ENCODE results near the gene WNT9B. TPM values are rescaled to one million over a fixed set of nuclear protein-coding genes. Genes with fewer than 3 reads are reported as not detected.

WNT9B gene
- total and polyA plus RNA-seq, 7 experiments from 2014 or later: not detected

- POLR2A ChIA-PET: no interaction called here
- Mint-ChIP-seq H3K4me1 (peaks cover 0 to 8% (median 0%) of the 10 kb centered on the region in 7 donors), H3K36me3 (peaks cover 0 to 6% (median 0%) of the 10 kb centered on the region in 5 donors), H3K27ac (no peak overlapping the region), H3K27me3 (peaks cover 46 to 57% (median 52%) of the 10 kb centered on the region in 5 donors), H3K9me3 (peaks cover 0 to 3% (median 0%) of the 10 kb centered on the region in 11 donors), H3K4me3 (no peak overlapping the region)
- no peak for DNase-seq
- no peak overlapping the region for H3K27ac ChIP-seq (ENCODE audit: low read depth, low read length)
- H3K9me3 ChIP-seq (ENCODE audit: control insufficient read depth in 2 of 3, low read length in 3 of 3): no peaks in the 10 kb centered on the region
- CTCF ChIA-PET: no interaction called here
- intact Hi-C loops (cut with micrococcal nuclease): no loop called here
- ATAC-seq: no peak
- no peaks in the 10 kb centered on the region for H3K36me3 ChIP-seq (ENCODE audit: control insufficient read depth in 2 of 3, insufficient read depth in 3 of 3, low read length in 3 of 3)
- H3K4me3 ChIP-seq (ENCODE audit: low read length): no peak overlapping the region
- H3K27me3 ChIP-seq (ENCODE audit: control insufficient read depth in 2 of 2, insufficient read depth in 2 of 2, low read length in 2 of 2): peaks cover 10 to 27% of the 10 kb centered on the region in 2 donors
- H3K4me1 ChIP-seq (ENCODE audit: control insufficient read depth in 2 of 2, insufficient read depth in 2 of 2, low read length in 2 of 2): no peaks in the 10 kb centered on the region
Measured at GRCh38 chr17:46811978-46812583, 39.3 kb upstream of the WNT9B start.

GRCh38 chr17:46812624-46813318 lies 38.6 kb upstream of the WNT9B start:
- no peak for ATAC-seq
- H3K27me3 Mint-ChIP-seq: peaks cover 52 to 60% (median 59%) of the 10 kb centered on the region in 5 donors
- Histone ChIP-seq H3K27ac (ENCODE audit: low read depth, low read length) (no peak overlapping the region), H3K27me3 (ENCODE audit: control insufficient read depth in 2 of 2, insufficient read depth in 2 of 2, low read length in 2 of 2) (peaks cover 16 to 34% of the 10 kb centered on the region in 2 donors), H3K9me3 (ENCODE audit: control insufficient read depth in 2 of 3, low read length in 3 of 3) (no peaks in the 10 kb centered on the region), H3K4me3 (ENCODE audit: low read length) (no peak overlapping the region), H3K4me1 (ENCODE audit: control insufficient read depth in 2 of 2, insufficient read depth in 2 of 2, low read length in 2 of 2) (peaks cover 0 to 3% of the 10 kb centered on the region in 2 donors), H3K36me3 (ENCODE audit: control insufficient read depth in 2 of 3, insufficient read depth in 3 of 3, low read length in 3 of 3) (no peaks in the 10 kb centered on the region)
- ChIA-PET POLR2A (no interaction called here), CTCF (no interaction called here)
- H3K36me3 Mint-ChIP-seq: peaks cover 0 to 6% (median 0%) of the 10 kb centered on the region in 5 donors
- H3K9me3 Mint-ChIP-seq: peaks cover 0 to 3% (median 0%) of the 10 kb centered on the region in 11 donors
- intact Hi-C loops (cut with micrococcal nuclease): no loop called here
- peaks cover 0 to 13% (median 3%) of the 10 kb centered on the region in 7 donors for H3K4me1 Mint-ChIP-seq
- H3K27ac Mint-ChIP-seq: no peak overlapping the region
- H3K4me3 Mint-ChIP-seq: no peak overlapping the region
- no peak for DNase-seq

GRCh38 chr17:46813920-46814319 lies 37.5 kb upstream of the WNT9B start:
- H3K36me3 Mint-ChIP-seq: peaks cover 0 to 6% (median 0%) of the 10 kb centered on the region in 5 donors
- intact Hi-C loops (cut with micrococcal nuclease): no loop called here

DNA sequence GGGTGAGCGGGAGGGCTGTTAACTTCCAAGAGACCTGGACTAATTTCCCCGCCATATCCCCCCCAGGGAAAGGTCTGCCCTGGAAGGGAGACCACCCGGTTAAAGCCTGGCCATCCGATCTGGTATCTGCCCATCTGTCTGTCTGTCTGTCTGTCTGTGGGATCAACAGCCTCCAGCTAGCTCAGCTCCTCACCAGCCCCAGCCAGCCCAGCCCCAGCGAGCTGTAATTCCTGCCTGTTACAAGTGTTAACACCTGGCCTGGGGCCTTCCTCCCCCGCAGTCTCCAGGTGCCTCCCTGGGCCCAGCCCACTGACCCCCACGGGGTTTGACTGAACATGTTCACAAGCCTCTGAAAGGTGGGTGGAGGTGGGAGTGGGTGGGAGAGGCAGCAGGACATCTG lies 36.9 kb upstream of the WNT9B start:
- DNase-seq (no peak), ATAC-seq (no peak)
- Mint-ChIP-seq H3K4me1 (peaks cover 0 to 21% (median 13%) of the 10 kb centered on the region in 7 donors), H3K27me3 (peaks cover 56 to 73% (median 68%) of the 10 kb centered on the region in 5 donors), H3K36me3 (peaks cover 0 to 6% (median 0%) of the 10 kb centered on the region in 5 donors), H3K4me3 (no peak overlapping the region), H3K9me3 (peaks cover 0 to 2% (median 0%) of the 10 kb centered on the region in 11 donors), H3K27ac (no peak overlapping the region)
- ChIA-PET POLR2A (no interaction called here), CTCF (no interaction called here)
- H3K4me1 ChIP-seq (ENCODE audit: control insufficient read depth in 2 of 2, insufficient read depth in 2 of 2, low read length in 2 of 2): peaks cover 7 to 12% of the 10 kb centered on the region in 2 donors
- H3K4me3 ChIP-seq (ENCODE audit: low read length): no peak overlapping the region
- H3K9me3 ChIP-seq (ENCODE audit: control insufficient read depth in 2 of 3, low read length in 3 of 3): no peaks in the 10 kb centered on the region
- peaks cover 16 to 44% of the 10 kb centered on the region in 2 donors for H3K27me3 ChIP-seq (ENCODE audit: control insufficient read depth in 2 of 2, insufficient read depth in 2 of 2, low read length in 2 of 2)
- intact Hi-C loops (cut with micrococcal nuclease): no loop called here
- H3K27ac ChIP-seq (ENCODE audit: low read depth, low read length): no peak overlapping the region
- H3K36me3 ChIP-seq (ENCODE audit: control insufficient read depth in 2 of 3, insufficient read depth in 3 of 3, low read length in 3 of 3): no peaks in the 10 kb centered on the region

More at GRCh38 chr17:46813920-46814319, 37.5 kb upstream of the WNT9B start:
- H3K4me1 ChIP-seq (ENCODE audit: control insufficient read depth in 2 of 2, insufficient read depth in 2 of 2, low read length in 2 of 2): peaks cover 2 to 7% of the 10 kb centered on the region in 2 donors
- ATAC-seq: no peak
- peaks cover 56 to 69% (median 67%) of the 10 kb centered on the region in 5 donors for H3K27me3 Mint-ChIP-seq
- H3K4me1 Mint-ChIP-seq: peaks cover 0 to 21% (median 9%) of the 10 kb centered on the region in 7 donors
- peaks cover 16 to 40% of the 10 kb centered on the region in 2 donors for H3K27me3 ChIP-seq (ENCODE audit: control insufficient read depth in 2 of 2, insufficient read depth in 2 of 2, low read length in 2 of 2)
- H3K27ac Mint-ChIP-seq: no peak overlapping the region
- no peak overlapping the region for H3K4me3 ChIP-seq (ENCODE audit: low read length)
- H3K9me3 Mint-ChIP-seq: peaks cover 0 to 3% (median 0%) of the 10 kb centered on the region in 11 donors
- H3K9me3 ChIP-seq (ENCODE audit: control insufficient read depth in 2 of 3, low read length in 3 of 3): no peaks in the 10 kb centered on the region
- POLR2A ChIA-PET: no interaction called here
- no peak overlapping the region for H3K27ac ChIP-seq (ENCODE audit: low read depth, low read length)
- CTCF ChIA-PET: no interaction called here
- DNase-seq: no peak
- H3K4me3 Mint-ChIP-seq: no peak overlapping the region
- no peaks in the 10 kb centered on the region for H3K36me3 ChIP-seq (ENCODE audit: control insufficient read depth in 2 of 3, insufficient read depth in 3 of 3, low read length in 3 of 3)

GRCh38 chr17:46815474-46816353 lies 35.7 kb upstream of the WNT9B start:
- Mint-ChIP-seq H3K9me3 (peaks cover 0 to 2% (median 0%) of the 10 kb centered on the region in 11 donors), H3K4me3 (no peak overlapping the region), H3K4me1 (peaks cover 2 to 28% (median 17%) of the 10 kb centered on the region in 7 donors), H3K27ac (no peak overlapping the region), H3K27me3 (peaks cover 56 to 85% (median 75%) of the 10 kb centered on the region in 5 donors), H3K36me3 (peaks cover 0 to 6% (median 0%) of the 10 kb centered on the region in 5 donors)
- peaks cover 16 to 49% of the 10 kb centered on the region in 2 donors for H3K27me3 ChIP-seq (ENCODE audit: control insufficient read depth in 2 of 2, insufficient read depth in 2 of 2, low read length in 2 of 2)
- no peaks in the 10 kb centered on the region for H3K36me3 ChIP-seq (ENCODE audit: control insufficient read depth in 2 of 3, insufficient read depth in 3 of 3, low read length in 3 of 3)
- CTCF ChIA-PET: no interaction called here
- POLR2A ChIA-PET: no interaction called here
- H3K9me3 ChIP-seq (ENCODE audit: control insufficient read depth in 2 of 3, low read length in 3 of 3): no peaks in the 10 kb centered on the region
- H3K4me3 ChIP-seq (ENCODE audit: low read length): no peak overlapping the region
- peaks cover 13 to 16% of the 10 kb centered on the region in 2 donors for H3K4me1 ChIP-seq (ENCODE audit: control insufficient read depth in 2 of 2, insufficient read depth in 2 of 2, low read length in 2 of 2)
- DNase-seq (no peak), ATAC-seq (no peak)
- no peak overlapping the region for H3K27ac ChIP-seq (ENCODE audit: low read depth, low read length)
- intact Hi-C loops (cut with micrococcal nuclease): no loop called here

- intact Hi-C loops (cut with micrococcal nuclease): no loop called here
- no peak for DNase-seq
- Mint-ChIP-seq H3K36me3 (peaks cover 0 to 6% (median 0%) of the 10 kb centered on the region in 5 donors), H3K4me1 (peaks cover 6 to 29% (median 17%) of the 10 kb centered on the region in 7 donors), H3K9me3 (peaks cover 0 to 2% (median 0%) of the 10 kb centered on the region in 11 donors), H3K27ac (no peak overlapping the region), H3K4me3 (peak overlapping the region; percentile 5 to 80 (median 70)), H3K27me3 (peaks cover 66 to 94% (median 82%) of the 10 kb centered on the region in 5 donors)
- no peak for ATAC-seq
- peaks cover 13 to 16% of the 10 kb centered on the region in 2 donors for H3K4me1 ChIP-seq (ENCODE audit: control insufficient read depth in 2 of 2, insufficient read depth in 2 of 2, low read length in 2 of 2)
- no peaks in the 10 kb centered on the region for H3K36me3 ChIP-seq (ENCODE audit: control insufficient read depth in 2 of 3, insufficient read depth in 3 of 3, low read length in 3 of 3)
- H3K27me3 ChIP-seq (ENCODE audit: control insufficient read depth in 2 of 2, insufficient read depth in 2 of 2, low read length in 2 of 2): peaks cover 16 to 49% of the 10 kb centered on the region in 2 donors
- POLR2A ChIA-PET: no interaction called here
- no peak overlapping the region for H3K27ac ChIP-seq (ENCODE audit: low read depth, low read length)
- CTCF ChIA-PET: no interaction called here
- no peaks in the 10 kb centered on the region for H3K9me3 ChIP-seq (ENCODE audit: control insufficient read depth in 2 of 3, low read length in 3 of 3)
- H3K4me3 ChIP-seq (ENCODE audit: low read length): no peak overlapping the region
Measured at GRCh38 chr17:46817151-46817900, 34.1 kb upstream of the WNT9B start.
